Testis (tissue), 3 donors: Measurements from ENCODE around the gene SMURF1. TPM values are rescaled to one million over a fixed set of nuclear protein-coding genes. Genes with fewer than 3 reads are reported as not detected.

Experiments used
- DNase-seq: peaks from one replicate; pipeline ENCODE4 v3.0.0-alpha.2; 2019
- H3K27ac ChIP-seq, 2 donors: fragments of 200-600 bp; sonication (generic); one replicate each; pipeline ENCODE4 v1.5.1; 2019
- H3K27me3 ChIP-seq: fragments of 200-600 bp; sonication (generic); one replicate; pipeline ENCODE4 v1.5.1; 2019
- H3K36me3 ChIP-seq: fragments of 200-600 bp; sonication (generic); one replicate; pipeline ENCODE4 v1.5.1; 2017; ENCODE audit warnings: low read depth; ENCODE audit errors: missing control alignments
- H3K4me1 ChIP-seq: fragments of 200-600 bp; sonication (generic); one replicate; pipeline ENCODE4 v1.5.1; 2019
- H3K4me3 ChIP-seq, 2 donors: fragments of 200-600 bp; sonication (generic); one replicate each; pipeline ENCODE4 v1.5.1; 2017 to 2019
- H3K9me3 ChIP-seq: fragments of 200-600 bp; sonication (generic); one replicate; pipeline ENCODE4 v1.5.1; 2017
- CTCF ChIP-seq, 3 experiments: fragments of 450-650 bp in 2 of 3; fragments of 200-600 bp in 1 of 3; sonication (generic) in 1 of 3; IDR thresholded peaks; one replicate each; pipeline ENCODE4 v1.5.1; 2016 to 2019; ENCODE audit warnings: antibody characterized with exemption in 3 of 3, mild to moderate bottlenecking in 2 of 3, moderate library complexity in 1 of 3
- POLR2A ChIP-seq: fragments of 450-650 bp; IDR thresholded peaks from one replicate; pipeline ENCODE4 v1.6.1; 2017; ENCODE audit warnings: antibody characterized with exemption, mild to moderate bottlenecking, moderate library complexity
- WGBS, 2 donors: methylation state at CpG; one replicate each; pipeline ENCODE4 v1.1.5; 2018; 5-methylcytosine and 5-hydroxymethylcytosine counted together
- intact Hi-C: fragments of 100-400 bp; cut with DNase I; formaldehyde crosslinking; loops from one replicate; pipeline ENCODE4 v1.15.1; 2023; ENCODE audit warnings: low total_unique reads
- polyA plus RNA-seq: library from polyadenylated mRNA; stranded (reverse); fragments of 350-450 nt; fragmentation: Illumina TruSeq; extraction: RNeasy Lipid Tissue Mini Kit (QIAGEN cat#74804); gene quantifications from one replicate; pipeline ENCODE4 v1.2.3, GENCODE V29; 2014; ENCODE audit warnings: low read depth, low replicate concordance; ENCODE audit not compliant: insufficient read depth
- total RNA-seq, 2 donors: library from RNA; depleted of rRNA; stranded (reverse); fragments of >200 nt; gene quantifications; one replicate each; pipeline ENCODE4 v1.2.3, GENCODE V29; 2016

The SMURF1 gene
- total and polyA plus RNA-seq, 3 donors from 2014 or later, result 34.5 to 79.5 (median 46.9) TPM

- Histone ChIP-seq H3K4me3 (no peak overlapping the region), H3K9me3 (no peaks in the 10 kb centered on the region), H3K4me1 (peaks cover 4% of the 10 kb centered on the region), H3K27me3 (no peaks in the 10 kb centered on the region), H3K36me3 (no peaks in the 10 kb centered on the region), H3K27ac (no peak overlapping the region)
- intact Hi-C loops, result no loop called here
- WGBS, 2 donors, result 92% methylated on average over 2 of the region's 2 CpGs
- TF ChIP-seq CTCF (IDR thresholded peaks at IDR 0.05) (no peak), POLR2A (no peak)
- no peak for DNase-seq
Measured at GRCh38 chr7:99131290-99131689, 12.6 kb downstream of the SMURF1 start.

GRCh38 chr7:99129536-99129935 is 14.4 kb downstream of the SMURF1 start:
- TF ChIP-seq POLR2A (no peak), CTCF (IDR thresholded peaks at IDR 0.05) (no peak)
- H3K27ac ChIP-seq, result no peak overlapping the region
- H3K4me3 ChIP-seq, result no peak overlapping the region
- WGBS, 2 donors, result 92% methylated on average over 6 of the region's 6 CpGs
- DNase-seq, result no peak
- no peaks in the 10 kb centered on the region for H3K27me3 ChIP-seq
- intact Hi-C loops, result no loop called here
- peaks cover 6% of the 10 kb centered on the region for H3K4me1 ChIP-seq
- no peaks in the 10 kb centered on the region for H3K9me3 ChIP-seq
- no peaks in the 10 kb centered on the region for H3K36me3 ChIP-seq

- intact Hi-C loops, result no loop called here
- Histone ChIP-seq H3K27me3 (no peaks in the 10 kb centered on the region), H3K4me3 (no peak overlapping the region), H3K9me3 (no peaks in the 10 kb centered on the region), H3K27ac (no peak overlapping the region), H3K4me1 (peaks cover 12% of the 10 kb centered on the region), H3K36me3 (no peaks in the 10 kb centered on the region)
- WGBS, 2 donors, result 92 to 93% methylated on average over 3 of the region's 3 CpGs
- TF ChIP-seq POLR2A (no peak), CTCF (IDR thresholded peaks at IDR 0.05) (no peak)
- DNase-seq, result no peak
Measured at GRCh38 chr7:99129001-99129400, 14.9 kb downstream of the SMURF1 start.

- Histone ChIP-seq H3K9me3 (no peaks in the 10 kb centered on the region), H3K27me3 (no peaks in the 10 kb centered on the region), H3K27ac (peak overlapping the region in 1 of 2 donors; percentile 76)
Measured at GRCh38 chr7:99128076-99128950, 15.6 kb downstream of the SMURF1 start.

More at GRCh38 chr7:99128076-99128950, 15.6 kb downstream of the SMURF1 start:
- no peaks in the 10 kb centered on the region for H3K36me3 ChIP-seq
- intact Hi-C loops, result no loop called here
- TF ChIP-seq CTCF (IDR thresholded peaks at IDR 0.05) (no peak), POLR2A (no peak)
- H3K4me1 ChIP-seq, result peaks cover 18% of the 10 kb centered on the region
- H3K4me3 ChIP-seq, result no peak overlapping the region
- WGBS, 2 donors, result 83 to 84% methylated on average over 11 of the region's 11 CpGs
- DNase-seq, result no peak
